H1 (cell line): ENCODE data around the gene GBX1. TPM values are rescaled to one million over a fixed set of nuclear protein-coding genes. Genes with fewer than 3 reads are reported as not detected.

Experiments
- CBX5 ChIP-seq: fragments of 300-800, 300-1000 bp; sonication (generic); IDR thresholded peaks from 2 replicates; pipeline ENCODE4 v1.7.1; 2016; ENCODE audit warnings: antibody characterized with exemption, low read length, low read depth
- CHD1 ChIP-seq: IDR thresholded peaks from 2 replicates; pipeline ENCODE4 v1.6.1; 2012; ENCODE audit warnings: low read depth, low read length, improper control_type of control experiment
- EZH2 ChIP-seq: fragments of 200-600 bp; sonication (generic); IDR thresholded peaks from 2 replicates; pipeline ENCODE4 v1.7.1; 2012; ENCODE audit warnings: low read depth, mild to moderate bottlenecking, moderate library complexity, low read length, inconsistent platforms; ENCODE audit not compliant: severe bottlenecking
- HDAC2 ChIP-seq, 2 experiments: fragments of 300-600 bp in 1 of 2; sonication (generic) in 1 of 2; IDR thresholded peaks; 2 replicates each; pipeline ENCODE4 v1.6.1; 2011 to 2012; ENCODE audit warnings: low read depth in 2 of 2, low read length in 2 of 2, mild to moderate bottlenecking in 2 of 2, moderate library complexity in 2 of 2, borderline replicate concordance in 1 of 2, inconsistent platforms in 1 of 2
- PHF8 ChIP-seq: fragments of 200-600 bp; sonication (generic); conservative IDR thresholded peaks from 2 replicates; pipeline ENCODE4 v1.7.1; 2012; ENCODE audit warnings: low read depth, mild to moderate bottlenecking, inconsistent platforms, low read length, moderate library complexity
- RFX5 ChIP-seq: IDR thresholded peaks from 2 replicates; pipeline ENCODE4 v1.6.1; 2011; ENCODE audit warnings: low read depth, low read length, improper control_type of control experiment, borderline replicate concordance
- SP1 ChIP-seq: IDR thresholded peaks from 2 replicates; pipeline ENCODE4 v1.6.1; 2011; ENCODE audit warnings: low read depth, low read length
- SP2 ChIP-seq: IDR thresholded peaks from 2 replicates; pipeline ENCODE4 v1.6.1; 2012; ENCODE audit warnings: mild to moderate bottlenecking, low read length, inconsistent platforms
- SRF ChIP-seq: IDR thresholded peaks from 2 replicates; pipeline ENCODE4 v1.6.1; 2011; ENCODE audit warnings: mild to moderate bottlenecking, low read depth, low read length, moderate library complexity
- TAF1 ChIP-seq: IDR thresholded peaks from 2 replicates; pipeline ENCODE4 v1.6.1; 2011; ENCODE audit warnings: mild to moderate bottlenecking, low read depth, low read length
- USF2 ChIP-seq: IDR thresholded peaks from 2 replicates; pipeline ENCODE4 v1.6.1; 2011; ENCODE audit warnings: low read length, improper control_type of control experiment
- polyA plus RNA-seq, 7 experiments: library from polyadenylated mRNA; depleted of rRNA in 3 of 7; stranded (reverse) in 5 of 7; unstranded in 2 of 7; fragments of >200 nt in 5 of 7; fragments of 200-250 nt in 2 of 7; gene quantifications; 1 replicate in 5 of 7; 2 replicates in 1 of 7; 4 replicates in 1 of 7; pipeline versions ENCODE4 v1.2.1 to v1.2.3, GENCODE V29; 2011 to 2013; ENCODE audit warnings: missing spikeins in 2 of 7, mixed read lengths in 2 of 7
- total RNA-seq: library from RNA; stranded (reverse); fragmentation: NEBNext Ultra II Directional; extraction: Animal tissue kit (Norgen Biotek cat#: 25700); gene quantifications from 2 replicates; pipeline ENCODE4 v1.2.1, GENCODE V29; 2021
- TF ChIP-seq, protein P1 (sequence below): IDR thresholded peaks from 2 replicates; pipeline ENCODE4 v1.6.1; 2012; ENCODE audit warnings: low read length, inconsistent platforms

The GBX1 gene
- total and polyA plus RNA-seq, 2 of the 8 experiments (the other 6 are each of a cell fraction or from before 2014, with no cell fraction given): not detected

DNA sequence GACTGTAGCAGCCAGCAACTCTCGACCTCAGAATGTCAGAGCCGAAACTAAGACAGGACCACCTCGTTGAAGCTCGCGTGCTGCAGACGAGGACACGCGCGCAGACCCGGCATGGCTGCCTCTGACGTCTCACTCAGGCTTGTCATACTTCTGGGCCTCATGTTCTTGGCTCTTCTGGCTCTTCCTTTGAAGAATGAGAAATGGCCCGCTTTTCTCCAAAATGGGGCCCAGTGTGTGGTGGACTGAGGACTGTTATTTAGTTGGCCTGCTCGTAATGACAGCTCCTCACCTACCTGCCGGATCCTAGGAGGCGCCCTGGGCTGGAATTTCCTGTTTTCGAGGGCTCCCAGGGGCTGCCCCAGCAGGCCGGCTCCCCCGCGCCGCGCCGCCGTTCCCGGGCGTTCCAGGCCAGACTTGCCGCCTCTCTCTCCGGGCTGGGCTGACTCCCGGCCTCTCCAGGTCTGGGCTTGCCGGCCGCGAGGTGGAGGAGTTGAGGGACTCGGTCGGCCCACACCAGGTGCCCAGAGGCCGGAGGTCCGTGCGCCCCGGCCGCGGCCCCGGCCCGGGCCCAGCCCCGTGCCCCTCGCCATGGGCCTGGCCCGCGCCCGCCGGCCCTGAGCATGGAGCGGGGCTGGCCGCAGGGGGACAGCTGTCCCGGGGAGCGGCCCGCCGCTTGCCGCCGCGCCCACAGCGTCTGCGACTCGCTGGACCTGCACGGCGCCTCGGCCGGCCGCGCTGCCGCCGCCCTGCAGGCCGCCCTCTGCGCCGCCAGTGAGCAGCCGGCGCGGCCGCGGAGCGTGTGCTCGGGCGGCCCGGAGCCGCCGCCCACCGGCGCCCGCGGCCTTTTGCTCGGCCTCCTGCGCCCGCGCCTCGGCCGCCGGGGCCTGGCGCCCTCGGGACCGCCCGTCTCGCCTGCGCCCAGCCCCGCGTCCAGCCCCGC, 53.1 kb downstream of the GBX1 start (continued):
- TF ChIP-seq, protein P1, sequence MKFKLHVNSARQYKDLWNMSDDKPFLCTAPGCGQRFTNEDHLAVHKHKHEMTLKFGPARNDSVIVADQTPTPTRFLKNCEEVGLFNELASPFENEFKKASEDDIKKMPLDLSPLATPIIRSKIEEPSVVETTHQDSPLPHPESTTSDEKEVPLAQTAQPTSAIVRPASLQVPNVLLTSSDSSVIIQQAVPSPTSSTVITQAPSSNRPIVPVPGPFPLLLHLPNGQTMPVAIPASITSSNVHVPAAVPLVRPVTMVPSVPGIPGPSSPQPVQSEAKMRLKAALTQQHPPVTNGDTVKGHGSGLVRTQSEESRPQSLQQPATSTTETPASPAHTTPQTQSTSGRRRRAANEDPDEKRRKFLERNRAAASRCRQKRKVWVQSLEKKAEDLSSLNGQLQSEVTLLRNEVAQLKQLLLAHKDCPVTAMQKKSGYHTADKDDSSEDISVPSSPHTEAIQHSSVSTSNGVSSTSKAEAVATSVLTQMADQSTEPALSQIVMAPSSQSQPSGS: no peak
- TF ChIP-seq SP1: peak; percentile 65; the same call in 1 of the 2 replicates
- no peak for TF ChIP-seq CBX5
- no peak for TF ChIP-seq RFX5
- TF ChIP-seq TAF1: peak; percentile 33; the same call in 1 of the 2 replicates
- no peak for TF ChIP-seq USF2
- TF ChIP-seq PHF8: no peak
- no peak for TF ChIP-seq SRF
- TF ChIP-seq HDAC2 (IDR thresholded peaks at IDR 0.05; ENCODE audit: borderline replicate concordance in 1 of 2, low read depth in 2 of 2, low read length in 2 of 2): no peak; a peak in 1 of 4 replicates
- peak; percentile 29 for TF ChIP-seq EZH2
- no peak for TF ChIP-seq SP2
- no peak for TF ChIP-seq CHD1
